GM19043 (cell line): Measurements from ENCODE around the gene FUZ.

Experiments used
- ATAC-seq: cut with Tn5 transposase; IDR thresholded peaks from one replicate; pipeline ENCODE4 v1.9.1; 2021; ENCODE audit warnings: low read depth; ENCODE audit not compliant: unreplicated experiment

FUZ gene

DNA sequence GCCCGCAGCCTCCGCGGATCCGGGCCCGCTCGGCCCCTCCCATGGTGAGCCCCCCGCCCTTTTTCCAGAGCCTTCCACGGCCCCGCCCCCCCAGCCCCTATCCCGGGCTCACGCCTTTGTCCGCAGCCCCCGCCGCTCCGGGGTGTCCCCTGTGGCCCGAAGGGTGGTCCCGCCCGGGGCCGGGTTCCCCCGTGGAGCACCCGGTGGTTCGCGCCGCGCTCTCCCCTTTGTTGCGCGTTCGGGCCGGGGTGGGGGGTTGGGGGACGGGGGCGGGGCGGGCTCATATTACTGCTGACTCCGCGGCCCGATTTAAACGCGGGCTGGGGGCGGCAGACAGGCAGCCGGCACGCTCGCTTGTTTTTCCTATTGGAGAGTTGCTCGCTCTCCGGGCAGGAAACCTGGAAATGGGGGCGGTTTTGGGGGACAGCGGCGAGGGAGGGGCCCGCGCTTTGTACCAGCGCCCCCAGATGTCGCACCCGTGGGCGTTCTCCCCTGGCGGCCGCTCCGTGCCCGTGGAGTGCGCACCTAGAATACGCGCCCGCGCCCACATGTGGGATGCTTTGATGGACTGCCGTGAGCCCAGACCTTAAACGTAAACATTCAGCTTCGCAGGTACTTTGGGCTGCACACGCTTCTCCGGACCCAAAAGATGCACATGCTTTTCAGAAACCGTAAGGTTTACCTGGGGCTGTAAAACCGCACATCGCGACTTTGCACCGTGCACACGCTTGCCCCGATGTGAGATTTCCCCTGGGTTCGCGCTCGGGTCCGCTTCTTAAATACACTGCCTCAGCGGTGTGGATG lies 38.6 kb upstream of the FUZ start:
- ATAC-seq: no peak

DNA sequence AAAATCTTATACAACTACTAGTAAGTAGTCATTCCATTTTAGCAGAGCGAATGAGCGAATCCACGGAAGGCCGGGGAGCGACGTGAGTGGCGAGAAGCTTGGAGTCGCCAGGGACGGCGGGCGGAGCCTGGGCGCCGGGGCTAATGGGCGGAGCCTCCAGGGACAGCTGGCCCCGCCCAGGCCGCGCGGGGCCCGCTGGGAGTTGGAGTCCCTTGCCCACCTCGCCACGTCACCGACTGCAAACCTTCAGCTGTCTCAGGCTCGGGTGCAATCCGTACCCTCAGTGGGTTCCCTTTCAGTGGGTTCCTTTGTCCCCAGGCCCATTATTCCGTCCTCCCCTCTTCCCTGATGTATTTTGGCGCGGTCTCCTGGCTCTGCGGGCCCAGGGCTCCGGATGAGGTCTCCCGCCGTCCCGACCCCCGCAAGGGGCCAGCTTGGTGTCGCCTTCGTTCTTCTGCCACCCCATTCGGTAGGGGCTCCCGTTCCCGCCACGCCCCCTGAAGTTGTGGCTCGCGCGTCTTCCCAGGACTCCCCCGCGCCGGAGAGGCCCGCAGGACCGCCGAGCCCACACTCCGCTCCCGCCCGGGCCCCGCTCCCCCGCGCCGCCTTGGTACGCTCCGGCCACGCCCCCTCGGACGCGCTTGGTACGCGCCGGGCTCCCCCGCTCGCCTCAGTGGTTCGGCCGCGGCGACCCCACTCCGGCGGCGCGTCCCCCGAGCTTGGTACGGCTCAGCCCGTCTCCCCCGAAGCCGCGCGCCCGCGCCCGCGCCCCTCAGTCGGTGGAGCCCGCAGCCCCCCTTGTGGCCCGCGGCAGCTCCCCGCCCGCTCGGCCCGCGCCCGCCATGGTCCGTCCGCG lies 37.6 kb upstream of the FUZ start, which contains the start of gene PTOV1:
Gene PTOV1, plus strand, starts transcription at position 673 of the 856 bp plus-strand sequence.
- ATAC-seq: peak; percentile 71

DNA sequence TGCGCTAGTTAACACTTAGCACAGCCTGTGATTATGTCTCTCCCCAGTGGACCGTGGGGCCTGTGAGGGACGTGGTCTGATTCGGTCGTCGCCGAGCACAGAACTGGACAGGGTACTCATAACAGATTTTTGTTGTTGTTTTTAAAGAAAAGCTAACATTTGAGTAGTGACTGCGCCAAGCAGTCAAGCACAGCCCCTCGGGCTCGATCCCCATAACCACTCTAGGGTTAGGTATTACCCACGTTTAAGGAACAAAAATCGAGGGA lies 37.1 kb upstream of the FUZ start:
- no peak for ATAC-seq

DNA sequence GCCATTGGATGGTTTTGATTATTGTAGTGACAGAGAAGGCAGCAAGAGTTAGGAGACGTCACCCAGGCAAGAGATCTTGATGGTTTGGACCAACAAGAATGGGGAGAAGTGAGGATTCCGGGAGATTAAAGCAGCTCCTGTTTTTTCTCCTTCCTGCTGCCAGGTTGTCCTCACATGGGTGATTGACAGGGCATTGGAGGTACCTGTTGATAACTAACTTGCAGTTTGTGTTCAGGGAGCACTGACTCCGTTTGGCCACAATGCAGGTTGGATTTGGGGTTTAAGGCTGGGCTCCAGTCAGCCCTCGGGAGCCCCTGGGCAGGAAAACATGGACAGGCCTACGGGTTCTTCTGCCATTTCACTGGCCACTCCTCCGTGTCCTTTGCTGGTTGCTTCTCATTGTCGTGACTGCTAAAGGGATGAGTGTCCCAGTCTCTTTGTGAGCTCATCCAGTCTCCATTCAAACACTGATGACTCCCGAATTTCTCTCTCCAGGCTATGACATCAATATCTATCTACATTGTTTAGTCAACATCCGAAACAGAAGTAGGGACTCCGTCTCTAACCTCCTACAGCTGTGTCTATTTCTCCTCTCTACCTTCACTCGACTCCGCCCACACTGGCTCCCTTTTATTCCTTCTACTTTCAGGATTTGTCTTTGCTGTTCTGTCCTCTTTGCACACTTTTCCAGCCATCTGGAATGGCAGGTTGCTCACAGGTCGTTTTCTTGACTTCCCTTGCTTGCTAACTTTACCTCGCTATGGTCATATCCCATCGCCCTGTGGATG lies 36.5 kb upstream of the FUZ start:
- ATAC-seq: no peak

- no peak for ATAC-seq
These were observed 35.8 kb upstream of the FUZ start for GRCh38 chr19:49848938-49849337.

GRCh38 chr19:49847731-49848696 lies 34.9 kb upstream of the FUZ start:
- ATAC-seq: no peak

DNA sequence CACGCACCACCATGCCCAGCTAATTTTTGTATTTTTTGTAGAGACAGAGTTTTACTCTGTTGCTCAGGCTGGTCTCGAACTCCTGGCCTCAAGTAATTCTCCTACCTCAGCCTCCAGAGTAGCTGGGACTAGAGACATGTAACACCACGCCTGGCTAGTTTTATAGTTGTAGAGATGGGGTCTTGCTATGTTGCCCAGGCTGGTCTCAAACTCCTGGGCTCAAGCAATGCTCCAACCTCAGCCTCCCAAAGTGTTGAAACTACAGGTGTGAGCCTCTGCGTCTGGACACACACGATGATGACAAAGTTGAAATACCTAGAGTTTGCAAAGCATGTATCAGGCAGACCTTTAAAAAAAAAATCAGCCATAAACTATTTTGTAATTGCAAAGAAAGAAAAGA lies 33.3 kb upstream of the FUZ start:
- no peak for ATAC-seq

- no peak for ATAC-seq
These were observed 32.3 kb upstream of the FUZ start for GRCh38 chr19:49845414-49845813.

- ATAC-seq: no peak
These were observed 31.3 kb upstream of the FUZ start for GRCh38 chr19:49844138-49845095.

- ATAC-seq: no peak
These were observed 30.2 kb upstream of the FUZ start for GRCh38 chr19:49843265-49843664.

GRCh38 chr19:49840736-49841249 lies 27.7 kb upstream of the FUZ start:
- ATAC-seq: no peak

GRCh38 chr19:49840321-49840720 lies 27.2 kb upstream of the FUZ start:
- no peak for ATAC-seq

DNA sequence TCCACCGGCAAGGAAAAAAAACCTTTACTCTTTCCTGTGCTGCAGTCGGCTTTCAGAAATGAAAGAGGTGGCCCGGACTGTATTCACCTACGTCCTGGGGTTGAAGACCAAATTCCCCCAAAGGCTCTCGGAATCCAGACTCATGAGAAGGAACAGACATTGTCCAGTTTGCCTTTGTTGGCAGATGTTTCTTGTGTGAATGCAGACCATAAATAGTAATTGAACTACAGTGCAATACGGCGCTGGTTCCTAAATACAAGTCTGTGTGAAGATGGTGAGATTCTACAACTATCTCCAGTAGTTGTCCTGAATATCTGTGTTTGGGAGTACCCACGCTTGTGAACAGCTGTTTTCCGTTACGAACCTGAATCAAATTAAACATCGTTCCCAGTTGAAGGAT lies 26.6 kb upstream of the FUZ start:
- no peak for ATAC-seq

GRCh38 chr19:49838885-49839588 lies 25.9 kb upstream of the FUZ start:
- ATAC-seq: no peak

GRCh38 chr19:49837425-49837824 lies 24.3 kb upstream of the FUZ start:
- no peak for ATAC-seq

DNA sequence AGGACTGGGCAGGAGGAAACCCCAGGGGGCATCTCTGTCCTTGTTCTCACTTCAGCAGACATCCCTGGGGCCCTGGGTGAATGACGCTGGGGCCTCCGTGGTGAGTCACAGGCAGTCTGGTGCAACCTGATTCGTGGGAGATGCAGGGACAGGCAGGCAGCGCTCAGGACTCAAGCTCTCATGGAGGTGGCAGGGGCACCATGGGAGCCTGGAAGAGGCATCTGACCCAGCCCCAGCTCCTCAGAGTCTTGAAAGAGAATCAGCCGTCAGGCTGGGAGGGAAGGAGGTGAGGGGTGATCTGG lies 23.9 kb upstream of the FUZ start:
- ATAC-seq: no peak

- no peak for ATAC-seq
These were observed 23.3 kb upstream of the FUZ start for GRCh38 chr19:49836176-49837008.
